Fibroblast of villous mesenchyme (primary cell): ENCODE data around the gene BAIAP3. TPM values are rescaled to one million over a fixed set of nuclear protein-coding genes. Genes with fewer than 3 reads are reported as not detected.

Source experiments
- DNase-seq: peaks from one replicate; pipeline ENCODE4 v3.0.0-alpha.2; 2010; ENCODE audit warnings: low read depth
- H3K4me3 ChIP-seq: 2 replicates; pipeline ENCODE4 v1.5.1; 2011; ENCODE audit warnings: low read depth, mild to moderate bottlenecking, low read length
- total RNA-seq: library from RNA; depleted of rRNA; stranded (reverse); fragments of >200 nt; gene quantifications from 2 replicates; pipeline ENCODE4 v1.2.3, GENCODE V29; 2012
- TF ChIP-seq, protein P1 (sequence below): IDR thresholded peaks from 2 replicates; pipeline ENCODE4 v1.5.1; 2012; ENCODE audit warnings: low read depth, mild to moderate bottlenecking, low read length; ENCODE audit not compliant: insufficient read depth

BAIAP3 gene
- total RNA-seq, 1 donor = under 0.01 TPM

GRCh38 chr16:1330260-1330914 lies 3.1 kb upstream of the BAIAP3 start:
- no peak for DNase-seq
- TF ChIP-seq, protein P1, sequence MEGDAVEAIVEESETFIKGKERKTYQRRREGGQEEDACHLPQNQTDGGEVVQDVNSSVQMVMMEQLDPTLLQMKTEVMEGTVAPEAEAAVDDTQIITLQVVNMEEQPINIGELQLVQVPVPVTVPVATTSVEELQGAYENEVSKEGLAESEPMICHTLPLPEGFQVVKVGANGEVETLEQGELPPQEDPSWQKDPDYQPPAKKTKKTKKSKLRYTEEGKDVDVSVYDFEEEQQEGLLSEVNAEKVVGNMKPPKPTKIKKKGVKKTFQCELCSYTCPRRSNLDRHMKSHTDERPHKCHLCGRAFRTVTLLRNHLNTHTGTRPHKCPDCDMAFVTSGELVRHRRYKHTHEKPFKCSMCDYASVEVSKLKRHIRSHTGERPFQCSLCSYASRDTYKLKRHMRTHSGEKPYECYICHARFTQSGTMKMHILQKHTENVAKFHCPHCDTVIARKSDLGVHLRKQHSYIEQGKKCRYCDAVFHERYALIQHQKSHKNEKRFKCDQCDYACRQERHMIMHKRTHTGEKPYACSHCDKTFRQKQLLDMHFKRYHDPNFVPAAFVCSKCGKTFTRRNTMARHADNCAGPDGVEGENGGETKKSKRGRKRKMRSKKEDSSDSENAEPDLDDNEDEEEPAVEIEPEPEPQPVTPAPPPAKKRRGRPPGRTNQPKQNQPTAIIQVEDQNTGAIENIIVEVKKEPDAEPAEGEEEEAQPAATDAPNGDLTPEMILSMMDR = peak; percentile 32
- H3K4me3 ChIP-seq = no peak overlapping the region

DNA sequence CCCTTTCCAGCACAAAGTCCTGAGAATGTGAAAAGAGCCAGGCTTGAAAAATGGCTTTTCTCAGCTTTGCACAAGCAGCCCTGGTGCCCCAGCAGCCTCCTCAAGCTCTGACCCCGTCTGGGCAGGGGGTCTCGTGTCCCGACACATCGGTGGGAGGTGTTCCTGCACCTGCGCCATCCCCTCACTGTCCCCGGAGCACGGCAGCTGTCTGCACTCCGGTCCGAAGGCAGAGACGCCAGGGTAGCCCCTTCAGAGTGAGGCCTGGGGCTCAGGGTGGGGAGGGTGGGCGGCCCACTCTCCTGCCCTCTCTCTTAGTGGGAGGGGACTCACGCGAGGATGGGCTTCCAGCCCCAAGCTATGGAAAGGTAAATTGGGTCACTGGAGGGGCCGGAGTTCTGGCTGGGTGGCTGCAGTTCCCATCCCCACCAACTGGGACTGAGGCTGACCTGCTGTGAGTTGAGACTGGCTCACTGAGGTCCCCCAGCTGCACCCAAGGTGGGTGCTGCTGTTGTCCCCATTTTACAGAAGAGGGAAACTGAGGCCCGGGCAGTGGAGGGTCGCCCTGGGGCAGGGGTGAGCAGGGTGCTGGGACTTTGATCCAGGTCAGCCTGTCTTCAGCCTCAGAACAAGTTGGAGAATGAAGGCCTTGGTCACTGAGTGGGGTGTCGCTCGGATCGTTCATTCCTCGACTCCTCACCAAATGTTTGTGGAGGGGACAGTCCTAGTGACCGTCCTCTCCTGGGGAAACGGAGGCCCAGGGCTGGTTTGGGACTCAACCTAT lies 2.3 kb upstream of the BAIAP3 start:
- no peak for DNase-seq
- peak overlapping the region; percentile 23 for H3K4me3 ChIP-seq
- TF ChIP-seq, protein P1 = no peak

DNA sequence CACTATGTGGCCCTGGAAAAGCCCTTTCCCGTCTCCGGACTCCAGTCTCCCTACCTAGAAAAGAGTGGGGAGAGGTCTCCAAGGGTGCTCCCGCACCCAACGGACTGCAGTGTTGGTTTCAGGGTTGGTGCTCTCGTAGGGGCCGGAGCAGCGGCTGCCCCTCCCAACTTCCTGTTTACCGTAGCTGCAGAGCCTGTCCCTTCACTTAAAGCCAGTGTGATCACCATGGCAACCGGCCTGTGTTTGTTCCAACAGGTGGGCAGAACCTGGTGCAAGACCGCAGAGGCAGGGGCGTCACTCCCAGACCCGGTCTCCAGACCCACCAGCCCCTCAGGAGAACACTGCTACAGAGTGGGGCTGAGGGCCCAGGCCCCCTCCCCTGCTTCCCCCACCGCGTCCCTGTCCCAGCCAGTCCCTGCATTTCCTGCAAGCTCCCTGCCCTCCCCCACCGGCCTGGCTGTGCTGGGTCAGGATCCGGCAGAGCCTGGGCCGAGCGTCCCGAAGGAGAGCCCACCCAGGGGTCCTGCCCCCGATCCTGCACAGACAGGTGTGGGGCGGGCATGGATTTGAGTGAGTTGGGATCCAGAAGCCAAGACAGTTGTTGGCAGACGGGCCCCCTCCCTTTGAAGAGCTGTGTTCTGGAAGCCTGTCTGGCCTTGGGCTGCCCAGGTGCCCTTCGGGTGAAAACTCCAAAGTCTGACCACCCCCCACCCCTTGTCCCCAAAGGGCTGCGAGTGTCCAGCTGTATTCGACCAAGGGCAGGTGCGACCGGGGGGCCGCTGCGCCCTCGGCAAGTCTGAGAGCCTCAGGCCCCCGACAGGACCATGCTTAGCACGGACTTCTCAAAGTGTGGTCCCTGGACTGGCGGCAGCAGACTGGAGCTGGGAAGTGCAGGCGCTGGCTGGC lies 1.5 kb upstream of the BAIAP3 start:
- DNase-seq = peak; percentile 73
- H3K4me3 ChIP-seq = peak overlapping the region; percentile 23
- TF ChIP-seq, protein P1 = no peak

DNA sequence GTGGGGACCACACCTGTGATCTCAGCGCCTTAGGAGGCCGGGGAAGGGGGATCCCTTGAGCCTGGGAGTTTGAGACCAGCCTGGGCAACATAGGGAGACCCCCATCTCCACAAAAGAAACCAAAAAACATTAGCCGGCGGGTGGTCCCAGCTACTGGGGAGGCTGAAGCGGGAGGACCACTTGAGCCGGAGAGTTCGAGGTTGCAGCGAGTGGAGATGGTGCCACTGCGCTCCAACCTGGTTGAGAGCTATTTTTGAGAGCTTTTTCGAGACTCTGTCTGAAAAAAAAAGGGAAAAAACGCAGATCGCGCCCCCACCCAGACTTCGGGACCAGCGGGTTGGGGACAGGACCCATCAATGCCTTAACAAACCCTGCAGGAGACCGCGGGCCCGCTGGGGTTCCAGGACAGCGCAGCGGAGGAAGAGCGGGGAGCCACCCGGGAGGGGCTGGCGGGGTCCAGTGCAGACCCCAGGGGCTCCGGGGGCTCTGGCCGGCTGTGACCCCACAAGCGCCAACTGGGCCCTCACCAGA lies 762 bp upstream of the BAIAP3 start:
- no peak for DNase-seq
- TF ChIP-seq, protein P1 = no peak
- H3K4me3 ChIP-seq = no peak overlapping the region

DNA sequence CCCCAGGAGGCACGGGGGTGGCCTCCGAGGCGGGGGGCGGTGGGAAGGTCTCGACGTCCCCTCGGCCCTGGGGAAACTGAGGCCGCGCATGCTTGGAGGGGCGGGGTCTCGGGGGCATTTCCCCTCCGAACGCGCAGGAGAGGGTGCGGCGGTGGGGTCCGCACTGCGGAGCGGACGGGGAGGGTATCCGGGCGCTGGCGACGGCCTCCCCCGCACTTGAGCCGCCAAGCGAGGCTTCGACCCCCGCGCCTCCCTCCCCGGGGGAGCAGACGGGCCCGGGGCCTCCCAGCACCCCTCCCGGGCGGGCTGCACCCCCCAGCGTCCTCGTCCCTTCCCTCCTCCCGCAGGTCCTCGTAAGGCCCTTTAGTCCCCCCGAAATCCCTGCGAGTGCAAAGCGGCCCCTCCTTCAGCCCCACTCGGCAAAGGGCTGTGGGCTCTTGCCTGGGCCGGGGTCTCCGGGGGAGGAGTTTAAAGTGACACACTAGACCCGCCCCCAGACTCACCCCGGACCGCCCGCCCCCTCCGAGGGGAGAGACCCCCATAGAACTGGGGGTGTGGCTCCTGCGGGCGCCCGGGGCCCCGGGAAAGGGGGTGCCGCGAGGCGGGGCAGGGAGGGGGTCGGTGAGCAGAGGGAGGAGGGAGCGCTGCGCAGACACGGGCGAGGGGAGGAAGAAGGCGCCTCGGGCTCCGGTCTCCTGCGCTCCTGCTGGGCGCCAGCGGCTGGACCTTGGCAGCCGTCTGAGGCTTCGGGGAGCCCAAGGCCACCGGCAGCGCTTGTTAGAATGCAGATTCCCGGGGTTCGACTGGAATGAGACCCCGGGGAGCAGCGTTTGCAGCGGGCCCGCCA lies 632 bp downstream of the BAIAP3 start:
- TF ChIP-seq, protein P1 = no peak
- H3K4me3 ChIP-seq = peak overlapping the region; percentile 30
- no peak for DNase-seq

- no peak for DNase-seq
- TF ChIP-seq, protein P1 = no peak
- H3K4me3 ChIP-seq = no peak overlapping the region
Observed at GRCh38 chr16:1334739-1335138, 1.3 kb downstream of the BAIAP3 start.
